ENCODE measurements around the gene CORO2A.

- TF ChIP-seq NONO (IDR thresholded peaks at IDR 0.05) (no peak), NONO (CRISPR knock-in tag; conservative IDR thresholded peaks at IDR 0.05) (no peak), RELA (CRISPR knock-in tag; IDR thresholded peaks at IDR 0.05) (no peak), ATF1 (CRISPR knock-in tag; IDR thresholded peaks at IDR 0.05) (no peak), ELF4 (CRISPR knock-in tag; IDR thresholded peaks at IDR 0.05; ENCODE audit: borderline replicate concordance) (no peak), MED1 (CRISPR knock-in tag; IDR thresholded peaks at IDR 0.05) (0 out of 2 replicates have a peak, but pooled peaks have one; percentile 12)
These were observed 550 bp downstream of the CORO2A start for GRCh38 chr9:98191671-98192502.

Measured in HepG2 (cell line).